Small intestine (tissue), 7 donors: ENCODE data around the gene COL5A1. TPM values are rescaled to one million over a fixed set of nuclear protein-coding genes. Genes with fewer than 3 reads are reported as not detected.
A peak's percentile ranks its signal among the peaks of the same experiment; 100 is the strongest.

Experiments
- DNase-seq, 2 donors: peaks; one replicate each; pipeline versions ENCODE4 v3.0.0 to v3.0.0-alpha.2; 2013
- FAIRE-seq: peaks from 2 replicates; lab custom pipeline; 2012; peaks lifted over from hg19 to GRCh38; lab: Jason Lieb, UNC
- H3K27ac ChIP-seq, 3 donors: one replicate each; pipeline ENCODE4 v1.5.1; 2013; ENCODE audit warnings: low read length in 2 of 3, mild to moderate bottlenecking in 2 of 3, control low read depth in 1 of 3, inconsistent platforms in 1 of 3, low read depth in 1 of 3, moderate library complexity in 1 of 3
- H3K27me3 ChIP-seq, 3 donors: one replicate each; pipeline ENCODE4 v1.6.1; 2013; ENCODE audit warnings: low read length in 3 of 3, inconsistent platforms in 1 of 3; ENCODE audit not compliant: control insufficient read depth in 3 of 3, insufficient read depth in 3 of 3
- H3K36me3 ChIP-seq, 3 donors: one replicate each; pipeline ENCODE4 v1.6.1; 2013; ENCODE audit warnings: low read length in 3 of 3, inconsistent platforms in 1 of 3, low read depth in 1 of 3, mild to moderate bottlenecking in 1 of 3, moderate library complexity in 1 of 3; ENCODE audit not compliant: control insufficient read depth in 3 of 3, insufficient read depth in 2 of 3
- H3K4me1 ChIP-seq, 3 donors: one replicate each; pipeline ENCODE4 v1.6.1; 2013; ENCODE audit warnings: low read length in 2 of 3, inconsistent platforms in 1 of 3, low read depth in 1 of 3, mild to moderate bottlenecking in 1 of 3, moderate library complexity in 1 of 3; ENCODE audit not compliant: control insufficient read depth in 3 of 3, insufficient read depth in 2 of 3
- H3K4me3 ChIP-seq, 3 donors: one replicate each; pipeline ENCODE4 v1.5.1; 2013; ENCODE audit warnings: low read length in 3 of 3, control low read depth in 1 of 3, inconsistent platforms in 1 of 3, low read depth in 1 of 3, mild to moderate bottlenecking in 1 of 3, moderate library complexity in 1 of 3
- H3K9me3 ChIP-seq, 2 donors: one replicate each; pipeline ENCODE4 v1.6.1; 2013; ENCODE audit warnings: low read depth in 1 of 2, low read length in 1 of 2; ENCODE audit not compliant: control insufficient read depth in 2 of 2, insufficient read depth in 1 of 2
- WGBS, 3 donors: extraction: QIAGEN DNeasy Blood & Tissue Kit; methylation state at CpG; one replicate each; pipeline ENCODE4 v1.1.7; 2013; 5-methylcytosine and 5-hydroxymethylcytosine counted together
- polyA plus RNA-seq, 4 donors: library from polyadenylated mRNA; stranded (reverse) in 3 of 4; unstranded in 1 of 4; fragments of 200-250 nt in 3 of 4; fragments of 120-200 nt in 1 of 4; gene quantifications; one replicate each; pipeline versions ENCODE4 v1.2.1 to v1.2.3, GENCODE V29; 2013
- donor health status: healthy with polysubstance abuse.
- donor health status: control.
- donor health status: control.
- donor health status: Bipolar disorder and iron deficiency.
- donor health status: healthy.

The COL5A1 gene
- polyA plus RNA-seq, 4 donors = 0.22 to 54.0 (median 5.4) TPM

GRCh38 chr9:134659688-134660131, 18.1 kb downstream of the COL5A1 start:
- H3K27ac ChIP-seq = no peak overlapping the region
- H3K9me3 ChIP-seq = peaks cover 0 to 10% of the 10 kb centered on the region in 2 donors
- DNase-seq (no peak), FAIRE-seq (no peak)
- no peak overlapping the region for H3K4me3 ChIP-seq
- H3K27me3 ChIP-seq = no peaks in the 10 kb centered on the region
- H3K4me1 ChIP-seq = peaks cover 0 to 6% (median 0%) of the 10 kb centered on the region in 3 donors
- 74 to 91% (median 89%) methylated on average over 14 of the region's 14 CpGs for WGBS, 3 donors
- H3K36me3 ChIP-seq = peaks cover 0 to 6% (median 0%) of the 10 kb centered on the region in 3 donors

GRCh38 chr9:134660407-134660806, 18.8 kb downstream of the COL5A1 start:
- H3K27me3 ChIP-seq = no peaks in the 10 kb centered on the region
- no peak overlapping the region for H3K4me3 ChIP-seq
- 85 to 100% (median 94%) methylated on average over 1 of the region's 1 CpG for WGBS, 3 donors
- H3K36me3 ChIP-seq = peaks cover 0 to 6% (median 0%) of the 10 kb centered on the region in 3 donors
- FAIRE-seq = no peak
- peaks cover 0 to 6% (median 0%) of the 10 kb centered on the region in 3 donors for H3K4me1 ChIP-seq
- H3K27ac ChIP-seq = no peak overlapping the region
- no peak for DNase-seq
- peaks cover 0 to 10% of the 10 kb centered on the region in 2 donors for H3K9me3 ChIP-seq

GRCh38 chr9:134661299-134661698, 19.7 kb downstream of the COL5A1 start:
- Histone ChIP-seq H3K27ac (peak overlapping the region in 1 of 3 donors; percentile 63), H3K9me3 (peaks cover 0 to 10% of the 10 kb centered on the region in 2 donors), H3K4me1 (peaks cover 0 to 6% (median 0%) of the 10 kb centered on the region in 3 donors), H3K36me3 (peaks cover 0 to 6% (median 0%) of the 10 kb centered on the region in 3 donors), H3K27me3 (no peaks in the 10 kb centered on the region), H3K4me3 (no peak overlapping the region)
- DNase-seq (no peak), FAIRE-seq (no peak)
- WGBS, 3 donors = 70 to 74% (median 72%) methylated on average over 6 of the region's 6 CpGs

- no peak for DNase-seq
- WGBS, 3 donors = 74 to 88% (median 85%) methylated on average over 11 of the region's 11 CpGs
Measured at GRCh38 chr9:134661791-134662142, 20.2 kb downstream of the COL5A1 start.

GRCh38 chr9:134662143-134662876, 20.7 kb downstream of the COL5A1 start:
- peaks cover 0 to 6% (median 0%) of the 10 kb centered on the region in 3 donors for H3K4me1 ChIP-seq
- H3K9me3 ChIP-seq = peaks cover 0 to 10% of the 10 kb centered on the region in 2 donors
- H3K36me3 ChIP-seq = peaks cover 0 to 6% (median 0%) of the 10 kb centered on the region in 3 donors
- H3K4me3 ChIP-seq = no peak overlapping the region
- WGBS, 3 donors = 61 to 80% (median 79%) methylated on average over 17 of the region's 17 CpGs
- FAIRE-seq (no peak), DNase-seq (no peak)
- H3K27me3 ChIP-seq = no peaks in the 10 kb centered on the region
- peak overlapping the region in 2 of 3 donors; percentile 28 to 43 for H3K27ac ChIP-seq

More at GRCh38 chr9:134661791-134662142, 20.2 kb downstream of the COL5A1 start:
- peaks cover 0 to 6% (median 0%) of the 10 kb centered on the region in 3 donors for H3K36me3 ChIP-seq
- peak overlapping the region in 1 of 3 donors; percentile 63 for H3K27ac ChIP-seq
- H3K4me1 ChIP-seq = peaks cover 0 to 6% (median 0%) of the 10 kb centered on the region in 3 donors
- peaks cover 0 to 10% of the 10 kb centered on the region in 2 donors for H3K9me3 ChIP-seq
- no peak for FAIRE-seq
- H3K27me3 ChIP-seq = no peaks in the 10 kb centered on the region
- H3K4me3 ChIP-seq = no peak overlapping the region

GRCh38 chr9:134663084-134663483, 21.5 kb downstream of the COL5A1 start:
- Histone ChIP-seq H3K36me3 (peaks cover 0 to 6% (median 0%) of the 10 kb centered on the region in 3 donors), H3K4me3 (no peak overlapping the region), H3K27me3 (no peaks in the 10 kb centered on the region), H3K27ac (peak overlapping the region in 1 of 3 donors; percentile 29), H3K9me3 (peaks cover 0 to 10% of the 10 kb centered on the region in 2 donors), H3K4me1 (peaks cover 0 to 6% (median 0%) of the 10 kb centered on the region in 3 donors)
- DNase-seq (no peak), FAIRE-seq (no peak)
- 76 to 81% (median 81%) methylated on average over 10 of the region's 10 CpGs for WGBS, 3 donors

GRCh38 chr9:134663753-134664415, 22.3 kb downstream of the COL5A1 start:
- no peak for FAIRE-seq
- Histone ChIP-seq H3K27ac (no peak overlapping the region), H3K9me3 (peaks cover 0 to 10% of the 10 kb centered on the region in 2 donors), H3K36me3 (peaks cover 0 to 6% (median 0%) of the 10 kb centered on the region in 3 donors), H3K27me3 (no peaks in the 10 kb centered on the region), H3K4me1 (peaks cover 0 to 6% (median 0%) of the 10 kb centered on the region in 3 donors), H3K4me3 (no peak overlapping the region)
- WGBS, 3 donors = 81 to 82% (median 81%) methylated on average over 8 to 9 of the region's 9 CpGs
- no peak for DNase-seq

GRCh38 chr9:134664446-134664845, 22.8 kb downstream of the COL5A1 start:
- no peak overlapping the region for H3K27ac ChIP-seq
- no peak for FAIRE-seq

More at GRCh38 chr9:134664446-134664845, 22.8 kb downstream of the COL5A1 start:
- DNase-seq = no peak
- Histone ChIP-seq H3K4me3 (no peak overlapping the region), H3K27me3 (no peaks in the 10 kb centered on the region), H3K9me3 (peaks cover 0 to 10% of the 10 kb centered on the region in 2 donors), H3K4me1 (peaks cover 0 to 6% (median 0%) of the 10 kb centered on the region in 3 donors), H3K36me3 (peaks cover 0 to 6% (median 0%) of the 10 kb centered on the region in 3 donors)
- WGBS, 3 donors = 86 to 90% (median 88%) methylated on average over 5 of the region's 5 CpGs
